Brain microvascular endothelial cell (primary cell): ENCODE measurements around the gene LRIG2.
A peak's percentile ranks its signal among the peaks of the same experiment; 100 is the strongest.
"Not testable (repeated sequence)": the region's sequence is repeated elsewhere in the genome, so short reads cannot be mapped to it uniquely, and the experiment has no call there.

ENCODE experiments used
- DNase-seq: peaks from one replicate; pipeline ENCODE4 v3.0.0-alpha.2; 2020
- H3K27ac ChIP-seq: fragments of 250-450 bp; sonication (Bioruptor Pico); 2 replicates; pipeline ENCODE4 v1.5.1; 2020; ENCODE audit warnings: mild to moderate bottlenecking, moderate library complexity
- H3K27me3 ChIP-seq: fragments of 250-450 bp; sonication (Bioruptor Pico); replicated peaks from 2 replicates; pipeline ENCODE4 v1.5.1; 2020; ENCODE audit warnings: mild to moderate bottlenecking
- H3K36me3 ChIP-seq: fragments of 250-450 bp; sonication (Bioruptor Pico); replicated peaks from 2 replicates; pipeline ENCODE4 v1.5.1; 2020; ENCODE audit warnings: mild to moderate bottlenecking
- H3K4me3 ChIP-seq: 2 replicates; pipeline ENCODE4 v1.5.1; 2011; ENCODE audit warnings: low read depth, mild to moderate bottlenecking, control low read depth, low read length, moderate library complexity
- CTCF ChIP-seq: IDR thresholded peaks from 2 replicates; pipeline ENCODE4 v1.5.1; 2011; ENCODE audit warnings: low read depth, mild to moderate bottlenecking, moderate library complexity, low read length, control low read depth, inconsistent platforms; ENCODE audit errors: missing control alignments
- in situ Hi-C: cut with HindIII; loops from 2 replicates; pipeline ENCODE4 v1.10.0; 2017; ENCODE audit warnings: low sequenced_read_pairs, low pct_ligation_motif_present

The LRIG2 gene

GRCh38 chr1:113074237-113074636 is 1.2 kb downstream of the LRIG2 start:
- Histone ChIP-seq H3K27me3 (no peaks in the 10 kb centered on the region), H3K27ac (peak overlapping the region; percentile 83), H3K36me3 (peaks cover 8% of the 10 kb centered on the region), H3K4me3 (peak overlapping the region; percentile 92)
- DNase-seq = no peak
- in situ Hi-C loops = no loop called here
- no peak for TF ChIP-seq CTCF

GRCh38 chr1:113077978-113078377 is 5.0 kb downstream of the LRIG2 start:
- H3K27me3 ChIP-seq, H3K4me3 ChIP-seq, H3K27ac ChIP-seq, in situ Hi-C loops, DNase-seq: not testable (repeated sequence)
- H3K36me3 ChIP-seq = peaks cover 11% of the 10 kb centered on the region

- no peak overlapping the region for H3K27ac ChIP-seq
- DNase-seq = no peak
- H3K4me3 ChIP-seq = no peak overlapping the region
- no peak for TF ChIP-seq CTCF
- no peaks in the 10 kb centered on the region for H3K27me3 ChIP-seq
- in situ Hi-C loops = no loop called here
- H3K36me3 ChIP-seq = peaks cover 3% of the 10 kb centered on the region
Observed at GRCh38 chr1:113086541-113086940, 13.5 kb downstream of the LRIG2 start.

- no peaks in the 10 kb centered on the region for H3K27me3 ChIP-seq
- in situ Hi-C loops = no loop called here
- no peak overlapping the region for H3K4me3 ChIP-seq
- DNase-seq = no peak
- peaks cover 3% of the 10 kb centered on the region for H3K36me3 ChIP-seq
- TF ChIP-seq CTCF = no peak
- H3K27ac ChIP-seq = no peak overlapping the region
Observed at GRCh38 chr1:113088972-113089371, 16.0 kb downstream of the LRIG2 start.

GRCh38 chr1:113090051-113090450 is 17.1 kb downstream of the LRIG2 start:
- Histone ChIP-seq H3K27ac (no peak overlapping the region), H3K4me3 (no peak overlapping the region), H3K27me3 (no peaks in the 10 kb centered on the region), H3K36me3 (peaks cover 11% of the 10 kb centered on the region)
- DNase-seq = no peak
- TF ChIP-seq CTCF = no peak
- in situ Hi-C loops = no loop called here

- peaks cover 27% of the 10 kb centered on the region for H3K36me3 ChIP-seq
- no peaks in the 10 kb centered on the region for H3K27me3 ChIP-seq
- no peak for DNase-seq
- no peak overlapping the region for H3K4me3 ChIP-seq
- no peak overlapping the region for H3K27ac ChIP-seq
- TF ChIP-seq CTCF = no peak
- in situ Hi-C loops = no loop called here
Observed at GRCh38 chr1:113091988-113092594, 19.1 kb downstream of the LRIG2 start.
